ENCODE data around the gene GANC. TPM values are rescaled to one million over a fixed set of nuclear protein-coding genes. Genes with fewer than 3 reads are reported as not detected.
A peak's percentile ranks its signal among the peaks of the same experiment; 100 is the strongest.

The GANC gene
- total RNA-seq, 1 experiment from 2014 or later, result 18.5 TPM

GRCh38 chr15:42352401-42352800, 79.4 kb downstream of the GANC start:
- Mint-ChIP-seq H3K27me3 (ENCODE audit: low read depth) (no peaks in the 10 kb centered on the region), H3K27ac (no peak overlapping the region), H3K4me3 (no peak overlapping the region), H3K4me1 (no peaks in the 10 kb centered on the region), H3K36me3 (no peaks in the 10 kb centered on the region), H3K9me3 (no peaks in the 10 kb centered on the region)
- CTCF ChIA-PET, result no interaction called here
- no peak for ATAC-seq
- no peak for DNase-seq (ENCODE audit: low spot score)
- TF ChIP-seq, protein P1, sequence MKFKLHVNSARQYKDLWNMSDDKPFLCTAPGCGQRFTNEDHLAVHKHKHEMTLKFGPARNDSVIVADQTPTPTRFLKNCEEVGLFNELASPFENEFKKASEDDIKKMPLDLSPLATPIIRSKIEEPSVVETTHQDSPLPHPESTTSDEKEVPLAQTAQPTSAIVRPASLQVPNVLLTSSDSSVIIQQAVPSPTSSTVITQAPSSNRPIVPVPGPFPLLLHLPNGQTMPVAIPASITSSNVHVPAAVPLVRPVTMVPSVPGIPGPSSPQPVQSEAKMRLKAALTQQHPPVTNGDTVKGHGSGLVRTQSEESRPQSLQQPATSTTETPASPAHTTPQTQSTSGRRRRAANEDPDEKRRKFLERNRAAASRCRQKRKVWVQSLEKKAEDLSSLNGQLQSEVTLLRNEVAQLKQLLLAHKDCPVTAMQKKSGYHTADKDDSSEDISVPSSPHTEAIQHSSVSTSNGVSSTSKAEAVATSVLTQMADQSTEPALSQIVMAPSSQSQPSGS (CRISPR knock-in tag; IDR thresholded peaks at IDR 0.05; ENCODE audit: borderline replicate concordance, low read depth), result no peak
- TF ChIP-seq ZNF219 (CRISPR knock-in tag; IDR thresholded peaks at IDR 0.05; ENCODE audit: borderline replicate concordance), result no peak
- TF ChIP-seq AR (CRISPR knock-in tag; IDR thresholded peaks at IDR 0.05), result no peak
- TF ChIP-seq FOXJ3 (CRISPR knock-in tag; IDR thresholded peaks at IDR 0.05; ENCODE audit: borderline replicate concordance), result no peak
- POLR2A ChIA-PET, result no interaction called here

GRCh38 chr15:42353061-42353460, 80.1 kb downstream of the GANC start:
- H3K36me3 Mint-ChIP-seq, result no peaks in the 10 kb centered on the region
- ChIA-PET CTCF (no interaction called here), POLR2A (no interaction called here)
- no peaks in the 10 kb centered on the region for H3K9me3 Mint-ChIP-seq
- DNase-seq (ENCODE audit: low spot score) (no peak), ATAC-seq (no peak)
- TF ChIP-seq, protein P2, sequence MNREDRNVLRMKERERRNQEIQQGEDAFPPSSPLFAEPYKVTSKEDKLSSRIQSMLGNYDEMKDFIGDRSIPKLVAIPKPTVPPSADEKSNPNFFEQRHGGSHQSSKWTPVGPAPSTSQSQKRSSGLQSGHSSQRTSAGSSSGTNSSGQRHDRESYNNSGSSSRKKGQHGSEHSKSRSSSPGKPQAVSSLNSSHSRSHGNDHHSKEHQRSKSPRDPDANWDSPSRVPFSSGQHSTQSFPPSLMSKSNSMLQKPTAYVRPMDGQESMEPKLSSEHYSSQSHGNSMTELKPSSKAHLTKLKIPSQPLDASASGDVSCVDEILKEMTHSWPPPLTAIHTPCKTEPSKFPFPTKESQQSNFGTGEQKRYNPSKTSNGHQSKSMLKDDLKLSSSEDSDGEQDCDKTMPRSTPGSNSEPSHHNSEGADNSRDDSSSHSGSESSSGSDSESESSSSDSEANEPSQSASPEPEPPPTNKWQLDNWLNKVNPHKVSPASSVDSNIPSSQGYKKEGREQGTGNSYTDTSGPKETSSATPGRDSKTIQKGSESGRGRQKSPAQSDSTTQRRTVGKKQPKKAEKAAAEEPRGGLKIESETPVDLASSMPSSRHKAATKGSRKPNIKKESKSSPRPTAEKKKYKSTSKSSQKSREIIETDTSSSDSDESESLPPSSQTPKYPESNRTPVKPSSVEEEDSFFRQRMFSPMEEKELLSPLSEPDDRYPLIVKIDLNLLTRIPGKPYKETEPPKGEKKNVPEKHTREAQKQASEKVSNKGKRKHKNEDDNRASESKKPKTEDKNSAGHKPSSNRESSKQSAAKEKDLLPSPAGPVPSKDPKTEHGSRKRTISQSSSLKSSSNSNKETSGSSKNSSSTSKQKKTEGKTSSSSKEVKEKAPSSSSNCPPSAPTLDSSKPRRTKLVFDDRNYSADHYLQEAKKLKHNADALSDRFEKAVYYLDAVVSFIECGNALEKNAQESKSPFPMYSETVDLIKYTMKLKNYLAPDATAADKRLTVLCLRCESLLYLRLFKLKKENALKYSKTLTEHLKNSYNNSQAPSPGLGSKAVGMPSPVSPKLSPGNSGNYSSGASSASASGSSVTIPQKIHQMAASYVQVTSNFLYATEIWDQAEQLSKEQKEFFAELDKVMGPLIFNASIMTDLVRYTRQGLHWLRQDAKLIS (CRISPR knock-in tag; IDR thresholded peaks at IDR 0.05; ENCODE audit: borderline replicate concordance), result no peak
- no peak for TF ChIP-seq NFATC4 (CRISPR knock-in tag; IDR thresholded peaks at IDR 0.05)
- TF ChIP-seq, protein P3, sequence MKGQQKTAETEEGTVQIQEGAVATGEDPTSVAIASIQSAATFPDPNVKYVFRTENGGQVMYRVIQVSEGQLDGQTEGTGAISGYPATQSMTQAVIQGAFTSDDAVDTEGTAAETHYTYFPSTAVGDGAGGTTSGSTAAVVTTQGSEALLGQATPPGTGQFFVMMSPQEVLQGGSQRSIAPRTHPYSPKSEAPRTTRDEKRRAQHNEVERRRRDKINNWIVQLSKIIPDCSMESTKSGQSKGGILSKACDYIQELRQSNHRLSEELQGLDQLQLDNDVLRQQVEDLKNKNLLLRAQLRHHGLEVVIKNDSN (CRISPR knock-in tag; IDR thresholded peaks at IDR 0.05), result no peak
- TF ChIP-seq IRF2 (CRISPR knock-in tag; IDR thresholded peaks at IDR 0.05; ENCODE audit: borderline replicate concordance, low read depth), result no peak
- TF ChIP-seq GRHL2 (CRISPR knock-in tag; IDR thresholded peaks at IDR 0.05; ENCODE audit: insufficient replicate concordance, severe bottlenecking), result no peak
- no peak for TF ChIP-seq ZNF671 (CRISPR knock-in tag; IDR thresholded peaks at IDR 0.05)
- no peak for TF ChIP-seq NR1H2 (CRISPR knock-in tag; IDR thresholded peaks at IDR 0.05)
- TF ChIP-seq HMGA2 (CRISPR knock-in tag; IDR thresholded peaks at IDR 0.05), result no peak
- no peak for TF ChIP-seq RORB (CRISPR knock-in tag; IDR thresholded peaks at IDR 0.05)
- no peak for TF ChIP-seq TEAD1 (CRISPR knock-in tag; IDR thresholded peaks at IDR 0.05)
- TF ChIP-seq FOXP1 (CRISPR knock-in tag; IDR thresholded peaks at IDR 0.05; ENCODE audit: borderline replicate concordance), result no peak
- H3K27ac Mint-ChIP-seq, result peak overlapping the region; percentile 6; the same call in 1 of the 2 replicates
- no peaks in the 10 kb centered on the region for H3K4me1 Mint-ChIP-seq
- H3K27me3 Mint-ChIP-seq (ENCODE audit: low read depth), result no peaks in the 10 kb centered on the region
- no peak overlapping the region for H3K4me3 Mint-ChIP-seq

Measured in WTC11 (cell line).